M059J (cell line): ENCODE data around the gene DNAAF9. TPM values are rescaled to one million over a fixed set of nuclear protein-coding genes. Genes with fewer than 3 reads are reported as not detected.

Experiments used
- DNase-seq: peaks from one replicate; pipeline ENCODE4 v3.0.0-alpha.2; 2012; ENCODE audit warnings: low read depth
- total RNA-seq: library from RNA; depleted of rRNA; stranded (reverse); fragments of >200 nt; shearing (Covaris generic); gene quantifications from 2 replicates; pipeline ENCODE4 v1.2.3, GENCODE V29; 2014

The DNAAF9 gene
- total RNA-seq, 1 experiment from 2014 or later = 7.6 TPM

- DNase-seq = no peak
These were observed 5.3 kb upstream of the DNAAF9 start for GRCh38 chr20:3412600-3413392.

GRCh38 chr20:3410464-3410863 lies 3.0 kb upstream of the DNAAF9 start:
- no peak for DNase-seq

GRCh38 chr20:3409417-3409816 lies 1.9 kb upstream of the DNAAF9 start:
- DNase-seq = no peak

- DNase-seq = peak; percentile 90
These were observed 535 bp upstream of the DNAAF9 start for GRCh38 chr20:3407771-3408637.

GRCh38 chr20:3406481-3407039 lies 909 bp downstream of the DNAAF9 start:
- no peak for DNase-seq

GRCh38 chr20:3405696-3406358 lies 1.6 kb downstream of the DNAAF9 start:
- DNase-seq = no peak

- no peak for DNase-seq
These were observed 2.3 kb downstream of the DNAAF9 start for GRCh38 chr20:3405139-3405538.

GRCh38 chr20:3404402-3404801 lies 3.1 kb downstream of the DNAAF9 start:
- DNase-seq = no peak

- no peak for DNase-seq
These were observed 3.7 kb downstream of the DNAAF9 start for GRCh38 chr20:3403741-3404140.

GRCh38 chr20:3402453-3402852 lies 5.0 kb downstream of the DNAAF9 start:
- no peak for DNase-seq

GRCh38 chr20:3400260-3401155 lies 7.0 kb downstream of the DNAAF9 start:
- peak; percentile 12 for DNase-seq

GRCh38 chr20:3398681-3399252 lies 8.7 kb downstream of the DNAAF9 start:
- DNase-seq = peak; percentile 55

- DNase-seq = no peak
These were observed 11.0 kb downstream of the DNAAF9 start for GRCh38 chr20:3396492-3396891.

GRCh38 chr20:3392756-3393155 lies 14.7 kb downstream of the DNAAF9 start:
- DNase-seq = no peak

- DNase-seq = no peak
These were observed 16.6 kb downstream of the DNAAF9 start for GRCh38 chr20:3390759-3391425.

- no peak for DNase-seq
These were observed 23.5 kb downstream of the DNAAF9 start for GRCh38 chr20:3383878-3384495.

- DNase-seq = no peak
These were observed 24.6 kb downstream of the DNAAF9 start for GRCh38 chr20:3382836-3383235.

GRCh38 chr20:3380228-3381070 lies 27.0 kb downstream of the DNAAF9 start:
- no peak for DNase-seq

- DNase-seq = no peak
These were observed 29.3 kb downstream of the DNAAF9 start for GRCh38 chr20:3378138-3378537.
